GM19468 (cell line): Measurements from ENCODE around the gene ARFGEF3.

ENCODE experiments used
- ATAC-seq: cut with Tn5 transposase; IDR thresholded peaks from one replicate; pipeline ENCODE4 v1.9.1; 2021; ENCODE audit warnings: mild to moderate bottlenecking, moderate library complexity, moderate number of reproducible peaks; ENCODE audit not compliant: unreplicated experiment; ENCODE audit errors: extremely low read depth

ARFGEF3 gene

GRCh38 chr6:138291849-138292181 lies 130.1 kb downstream of the ARFGEF3 start:
- ATAC-seq: no peak

GRCh38 chr6:138292482-138292881 lies 130.7 kb downstream of the ARFGEF3 start:
- no peak for ATAC-seq

GRCh38 chr6:138293428-138294395 lies 132.0 kb downstream of the ARFGEF3 start:
- no peak for ATAC-seq

- no peak for ATAC-seq
Measured at GRCh38 chr6:138296381-138296780, 134.6 kb downstream of the ARFGEF3 start.

GRCh38 chr6:138296786-138297185 lies 135.0 kb downstream of the ARFGEF3 start:
- ATAC-seq: no peak

- ATAC-seq: no peak
Measured at GRCh38 chr6:138297761-138298298, 136.1 kb downstream of the ARFGEF3 start.

- no peak for ATAC-seq
Measured at GRCh38 chr6:138300469-138300868, 138.7 kb downstream of the ARFGEF3 start.

GRCh38 chr6:138302554-138302953 lies 140.8 kb downstream of the ARFGEF3 start:
- no peak for ATAC-seq

GRCh38 chr6:138307352-138307751 lies 145.6 kb downstream of the ARFGEF3 start:
- ATAC-seq: no peak

GRCh38 chr6:138307816-138308730 lies 146.3 kb downstream of the ARFGEF3 start:
- ATAC-seq: no peak

- ATAC-seq: no peak
Measured at GRCh38 chr6:138308731-138309110, 147.0 kb downstream of the ARFGEF3 start.

GRCh38 chr6:138309695-138310094 lies 148.0 kb downstream of the ARFGEF3 start:
- no peak for ATAC-seq

GRCh38 chr6:138310294-138310693 lies 148.6 kb downstream of the ARFGEF3 start:
- ATAC-seq: no peak

GRCh38 chr6:138310821-138311220 lies 149.1 kb downstream of the ARFGEF3 start:
- no peak for ATAC-seq

GRCh38 chr6:138311268-138311667 lies 149.5 kb downstream of the ARFGEF3 start:
- no peak for ATAC-seq

- ATAC-seq: no peak
Measured at GRCh38 chr6:138318741-138319375, 157.1 kb downstream of the ARFGEF3 start.

GRCh38 chr6:138321934-138322333 lies 160.2 kb downstream of the ARFGEF3 start:
- ATAC-seq: no peak

- ATAC-seq: no peak
Measured at GRCh38 chr6:138323821-138324220, 162.1 kb downstream of the ARFGEF3 start.

GRCh38 chr6:138328210-138328609 lies 166.5 kb downstream of the ARFGEF3 start:
- no peak for ATAC-seq

GRCh38 chr6:138330763-138331162 lies 169.0 kb downstream of the ARFGEF3 start:
- no peak for ATAC-seq
